ENCODE data around the gene GRID1.

Gene GRID1

GRCh38 chr10:86300931-86301830, 65.4 kb downstream of the GRID1 start:
- no peak for TF ChIP-seq CTCF (IDR thresholded peaks at IDR 0.05; ENCODE audit: insufficient read depth, low read depth, low read length, missing control alignments)
- no peak for DNase-seq (ENCODE audit: low read depth)

GRCh38 chr10:86300399-86300925, 66.1 kb downstream of the GRID1 start:
- no peak overlapping the region for H3K4me3 ChIP-seq (ENCODE audit: low read length)
- DNase-seq (ENCODE audit: low read depth): no peak
- TF ChIP-seq CTCF (IDR thresholded peaks at IDR 0.05; ENCODE audit: insufficient read depth, low read depth, low read length, missing control alignments): no peak

More at GRCh38 chr10:86300931-86301830, 65.4 kb downstream of the GRID1 start:
- H3K4me3 ChIP-seq (ENCODE audit: low read length): no peak overlapping the region

- no peak for TF ChIP-seq CTCF (IDR thresholded peaks at IDR 0.05; ENCODE audit: insufficient read depth, low read depth, low read length, missing control alignments)
- H3K4me3 ChIP-seq (ENCODE audit: low read length): no peak overlapping the region
- no peak for DNase-seq (ENCODE audit: low read depth)
Observed at GRCh38 chr10:86299562-86299961, 67.0 kb downstream of the GRID1 start.

GRCh38 chr10:86298501-86299001, 68.0 kb downstream of the GRID1 start:
- DNase-seq (ENCODE audit: low read depth): no peak
- no peak for TF ChIP-seq CTCF (IDR thresholded peaks at IDR 0.05; ENCODE audit: insufficient read depth, low read depth, low read length, missing control alignments)
- H3K4me3 ChIP-seq (ENCODE audit: low read length): no peak overlapping the region

- DNase-seq (ENCODE audit: low read depth): no peak
- H3K4me3 ChIP-seq (ENCODE audit: low read length): no peak overlapping the region
- TF ChIP-seq CTCF (IDR thresholded peaks at IDR 0.05; ENCODE audit: insufficient read depth, low read depth, low read length, missing control alignments): no peak
Observed at GRCh38 chr10:86295791-86296190, 70.8 kb downstream of the GRID1 start.

GRCh38 chr10:86295351-86295750, 71.2 kb downstream of the GRID1 start:
- TF ChIP-seq CTCF (IDR thresholded peaks at IDR 0.05; ENCODE audit: insufficient read depth, low read depth, low read length, missing control alignments): no peak
- H3K4me3 ChIP-seq (ENCODE audit: low read length): no peak overlapping the region
- DNase-seq (ENCODE audit: low read depth): no peak
